H1 (cell line): ENCODE data around the gene CC2D2A.

ENCODE experiments used
- CHD2 ChIP-seq: IDR thresholded peaks from 2 replicates; pipeline ENCODE4 v1.6.1; 2012; ENCODE audit warnings: low read length, improper control_type of control experiment
- CREB1 ChIP-seq: IDR thresholded peaks from 2 replicates; pipeline ENCODE4 v1.6.1; 2012; ENCODE audit warnings: inconsistent platforms
- CTCF ChIP-seq, 3 experiments: IDR thresholded peaks; 1 replicate in 2 of 3; 2 replicates in 1 of 3; pipeline versions ENCODE4 v1.5.1 to v1.6.1; 2011; ENCODE audit warnings: low read length in 3 of 3, mild to moderate bottlenecking in 3 of 3, inconsistent platforms in 2 of 3, low read depth in 1 of 3, moderate library complexity in 1 of 3; ENCODE audit not compliant: insufficient read depth in 1 of 3; ENCODE audit errors: control extremely low read depth in 1 of 3
- JUND ChIP-seq: IDR thresholded peaks from 2 replicates; pipeline ENCODE4 v1.6.1; 2011; ENCODE audit warnings: mild to moderate bottlenecking, improper control_type of control experiment, low read length
- PHF8 ChIP-seq: fragments of 200-600 bp; sonication (generic); conservative IDR thresholded peaks from 2 replicates; pipeline ENCODE4 v1.7.1; 2012; ENCODE audit warnings: low read depth, mild to moderate bottlenecking, inconsistent platforms, low read length, moderate library complexity
- RBBP5 ChIP-seq: IDR thresholded peaks from 2 replicates; pipeline ENCODE4 v1.7.1; 2012; ENCODE audit warnings: low read depth, mild to moderate bottlenecking, inconsistent platforms, low read length, moderate library complexity, borderline replicate concordance
- SRF ChIP-seq: IDR thresholded peaks from 2 replicates; pipeline ENCODE4 v1.6.1; 2011; ENCODE audit warnings: mild to moderate bottlenecking, low read depth, low read length, moderate library complexity
- TAF1 ChIP-seq: IDR thresholded peaks from 2 replicates; pipeline ENCODE4 v1.6.1; 2011; ENCODE audit warnings: mild to moderate bottlenecking, low read depth, low read length
- TCF12 ChIP-seq: IDR thresholded peaks from 2 replicates; pipeline ENCODE4 v1.6.1; 2011; ENCODE audit warnings: low read depth, mild to moderate bottlenecking, low read length
- USF2 ChIP-seq: IDR thresholded peaks from 2 replicates; pipeline ENCODE4 v1.6.1; 2011; ENCODE audit warnings: low read length, improper control_type of control experiment

- no peak for TF ChIP-seq CTCF (IDR thresholded peaks at IDR 0.05; ENCODE audit: control extremely low read depth in 1 of 3, insufficient read depth in 1 of 3, low read depth in 1 of 3, low read length in 3 of 3)
- TF ChIP-seq CHD2 = no peak
- TF ChIP-seq PHF8 = no peak
- TF ChIP-seq CREB1 = no peak
- no peak for TF ChIP-seq USF2
- no peak for TF ChIP-seq TAF1
- no peak for TF ChIP-seq RBBP5
- TF ChIP-seq TCF12 = no peak
- TF ChIP-seq SRF = no peak
- TF ChIP-seq JUND = no peak
These were observed 123.1 kb downstream of the CC2D2A start for GRCh38 chr4:15592799-15593198.
